Measurements from ENCODE around the gene CTDSPL. TPM values are rescaled to one million over a fixed set of nuclear protein-coding genes. Genes with fewer than 3 reads are reported as not detected.
"Not testable (repeated sequence)": the region's sequence is repeated elsewhere in the genome, so short reads cannot be mapped to it uniquely, and the experiment has no call there.

The CTDSPL gene
- total RNA-seq, 1 experiment from 2014 or later = 32.5 TPM

GRCh38 chr3:37967260-37967881 is 105.7 kb downstream of the CTDSPL start:
- peak; percentile 60 for DNase-seq (ENCODE audit: low spot score)

DNA sequence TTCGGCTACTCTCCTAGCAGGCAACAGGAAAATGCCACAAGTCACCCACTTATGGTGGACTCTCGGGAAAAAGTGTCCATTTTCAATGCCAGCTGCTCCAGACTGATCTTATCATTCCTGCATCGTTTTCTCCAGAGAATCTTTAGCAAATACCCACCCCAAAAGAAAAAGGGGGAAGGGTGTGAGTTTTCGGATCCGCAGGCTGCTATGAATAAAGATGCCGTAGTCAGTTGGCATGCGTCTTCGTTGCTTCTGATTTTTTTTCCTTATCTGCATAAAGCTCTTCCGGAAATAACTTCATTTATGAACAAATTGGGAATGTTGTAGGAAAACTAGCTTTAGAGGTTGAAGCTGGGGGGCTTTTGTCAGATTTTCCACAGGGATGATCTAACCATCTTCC is 106.5 kb downstream of the CTDSPL start:
- no peak for DNase-seq (ENCODE audit: low spot score)

- no peak for DNase-seq (ENCODE audit: low spot score)
Observed at GRCh38 chr3:37968813-37969595, 107.3 kb downstream of the CTDSPL start.

DNA sequence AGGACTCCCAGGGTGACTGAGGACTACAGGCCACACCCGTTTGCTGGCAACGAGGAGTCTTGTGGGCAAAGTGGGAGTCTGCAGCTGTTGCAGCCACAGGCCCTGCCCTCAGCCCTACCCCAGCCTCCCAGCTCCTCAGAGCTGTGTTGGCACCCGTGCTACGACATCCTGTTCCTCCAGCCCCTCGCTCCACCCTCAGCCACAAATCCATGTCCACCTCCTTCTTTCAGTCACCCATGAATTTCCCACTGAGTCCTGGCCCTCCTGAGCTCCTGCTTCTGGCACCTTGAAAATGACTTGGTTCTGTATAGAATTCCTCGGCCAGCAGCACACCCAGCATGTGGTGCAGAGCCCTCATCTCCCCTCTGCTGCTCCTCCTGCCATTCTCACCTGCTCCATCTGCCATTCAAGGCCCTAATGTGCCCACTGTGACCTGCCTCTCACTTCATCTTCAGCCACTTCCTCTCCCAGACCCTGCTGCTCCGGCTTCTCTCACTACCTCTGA is 108.0 kb downstream of the CTDSPL start:
- DNase-seq (ENCODE audit: low spot score) = no peak

DNA sequence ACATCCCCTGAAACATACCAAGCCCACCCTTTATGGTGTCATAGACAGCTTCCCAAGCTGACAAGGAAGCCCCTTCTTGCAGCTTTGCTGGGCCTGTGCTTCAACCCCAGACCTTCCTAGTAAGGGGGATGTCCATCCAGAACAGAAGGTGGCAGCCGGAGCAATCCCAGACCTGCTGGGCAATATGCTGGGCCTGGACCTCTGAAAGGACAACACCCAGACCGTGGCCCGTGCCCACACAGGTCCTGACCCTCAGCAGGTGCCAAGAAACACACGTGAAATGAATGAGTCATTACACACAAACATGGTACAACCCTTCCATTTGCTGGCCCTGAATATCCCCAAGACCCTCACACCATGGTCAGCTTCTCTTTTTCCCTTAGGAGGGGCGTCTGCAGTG is 109.1 kb downstream of the CTDSPL start:
- no peak for DNase-seq (ENCODE audit: low spot score)

GRCh38 chr3:37971467-37971866 is 109.8 kb downstream of the CTDSPL start:
- no peak for DNase-seq (ENCODE audit: low spot score)

GRCh38 chr3:37972056-37972455 is 110.4 kb downstream of the CTDSPL start:
- DNase-seq (ENCODE audit: low spot score) = not testable (repeated sequence)

DNA sequence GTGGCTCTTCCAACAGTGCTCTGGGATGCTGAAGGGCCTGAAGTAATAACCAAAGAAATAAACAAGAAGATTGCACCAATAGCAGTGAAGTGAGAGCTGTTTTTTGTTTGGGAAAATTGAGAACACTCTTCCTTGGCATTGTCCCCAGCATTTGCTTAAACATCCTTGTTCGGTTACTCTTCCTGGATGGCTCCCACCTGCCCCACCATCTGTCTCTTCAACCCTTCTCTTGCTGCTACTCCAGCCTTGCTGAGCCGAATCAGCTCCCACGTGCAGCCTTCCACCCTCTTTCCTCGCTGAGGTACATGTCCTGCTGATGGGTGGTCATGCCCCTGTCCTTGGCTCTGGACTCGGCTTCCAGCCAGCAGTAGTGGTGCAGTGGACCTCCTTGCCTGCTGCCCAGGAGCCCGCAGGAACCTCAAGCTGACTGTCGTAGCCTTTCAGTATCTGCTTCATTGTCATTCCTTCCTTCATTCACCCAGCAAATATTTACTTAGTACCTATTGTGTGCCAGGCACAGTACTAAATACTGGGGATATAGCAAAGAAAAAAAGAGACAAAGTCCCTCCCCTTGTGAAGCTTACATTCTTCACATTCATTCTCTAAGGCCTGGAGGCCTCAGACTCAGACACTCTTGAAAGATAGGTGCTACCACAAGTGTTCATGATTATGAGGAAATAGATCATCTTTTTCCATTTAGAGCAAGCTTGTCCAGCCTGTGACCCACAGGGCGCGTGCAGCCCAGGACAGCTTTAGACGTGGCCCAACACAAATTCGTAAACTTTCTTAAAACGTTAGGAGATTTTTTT is 111.8 kb downstream of the CTDSPL start:
- no peak for DNase-seq (ENCODE audit: low spot score)

- peak; percentile 52 for DNase-seq (ENCODE audit: low spot score)
Observed at GRCh38 chr3:37974121-37975083, 112.7 kb downstream of the CTDSPL start.

GRCh38 chr3:37979541-37980461 is 118.1 kb downstream of the CTDSPL start:
- no peak for DNase-seq (ENCODE audit: low spot score)

DNA sequence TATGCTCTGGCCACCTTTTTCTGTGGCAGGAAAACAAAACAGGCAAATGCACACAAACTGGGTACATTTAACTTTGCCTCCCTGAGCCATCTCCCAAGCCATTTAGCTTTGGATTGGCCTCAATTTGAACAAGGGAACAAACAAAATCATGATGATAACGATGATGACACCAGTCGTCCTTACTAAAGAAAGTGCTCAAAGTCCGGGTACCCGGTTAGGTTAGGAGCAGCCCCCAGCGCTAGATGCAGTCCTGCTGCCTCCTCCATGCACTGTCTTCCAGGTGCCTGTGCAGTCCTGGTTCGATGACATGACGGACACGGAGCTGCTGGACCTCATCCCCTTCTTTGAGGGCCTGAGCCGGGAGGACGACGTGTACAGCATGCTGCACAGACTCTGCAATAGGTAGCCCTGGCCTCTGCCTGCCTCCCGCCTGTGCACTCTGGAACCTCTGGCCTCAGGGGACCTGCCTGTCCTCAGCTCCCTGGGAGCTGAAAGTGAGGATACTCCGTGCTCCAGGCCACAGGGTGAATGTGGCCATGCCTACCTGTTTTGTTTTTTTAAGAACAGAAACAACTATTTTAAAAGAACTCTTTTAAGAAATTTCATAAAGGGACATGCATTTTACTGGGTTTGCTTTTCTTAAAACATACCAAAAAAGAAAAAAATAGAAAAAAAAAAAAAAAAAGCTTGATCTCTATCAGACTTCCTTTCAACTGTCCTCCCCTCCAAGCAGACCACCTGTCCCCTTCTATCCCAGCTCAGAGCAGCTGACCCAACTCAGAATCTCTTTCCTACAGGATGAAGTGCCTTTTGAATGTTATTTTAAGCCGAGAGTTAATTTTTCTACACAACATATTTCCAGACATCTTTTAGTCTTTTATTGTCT is 119.0 kb downstream of the CTDSPL start:
- DNase-seq (ENCODE audit: low spot score) = no peak

DNA sequence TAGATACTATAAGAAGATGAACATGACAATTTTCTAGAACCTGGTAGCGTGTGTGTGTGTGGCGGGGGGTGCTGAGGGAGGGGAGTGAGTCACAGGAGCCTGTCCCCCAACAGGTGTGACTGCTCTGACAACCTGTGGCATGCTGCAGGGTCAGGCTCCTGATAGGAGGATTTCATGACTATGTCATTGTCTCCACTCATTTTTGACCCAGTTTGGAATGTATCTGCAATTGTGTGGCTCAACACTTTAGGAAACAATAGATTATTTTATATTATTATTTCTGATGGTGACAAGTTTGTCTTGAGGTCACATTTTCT is 119.6 kb downstream of the CTDSPL start:
- no peak for DNase-seq (ENCODE audit: low spot score)

DNA sequence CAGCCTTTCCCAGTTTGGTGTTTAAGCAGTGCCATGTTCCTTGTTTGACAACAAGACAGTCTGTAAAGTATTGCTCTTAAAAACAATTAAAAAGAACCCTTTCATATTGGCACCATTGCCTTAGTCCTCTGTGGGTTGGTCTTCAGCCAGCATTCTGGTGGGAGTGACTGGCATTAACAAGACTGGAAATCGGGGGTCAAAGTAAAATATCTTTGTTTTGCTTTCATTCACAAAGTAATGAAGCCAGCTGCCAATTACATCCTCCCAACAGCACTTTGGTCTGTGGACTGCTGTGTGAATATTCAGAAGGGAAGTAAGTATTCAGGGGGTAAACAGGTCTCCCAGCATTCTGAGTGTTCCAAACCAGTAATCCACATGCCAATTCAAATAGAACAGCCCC is 120.7 kb downstream of the CTDSPL start:
- DNase-seq (ENCODE audit: low spot score) = no peak

- no peak for DNase-seq (ENCODE audit: low spot score)
Observed at GRCh38 chr3:37984051-37984450, 122.4 kb downstream of the CTDSPL start.

GRCh38 chr3:37984596-37984995 is 122.9 kb downstream of the CTDSPL start:
- no peak for DNase-seq (ENCODE audit: low spot score)

DNA sequence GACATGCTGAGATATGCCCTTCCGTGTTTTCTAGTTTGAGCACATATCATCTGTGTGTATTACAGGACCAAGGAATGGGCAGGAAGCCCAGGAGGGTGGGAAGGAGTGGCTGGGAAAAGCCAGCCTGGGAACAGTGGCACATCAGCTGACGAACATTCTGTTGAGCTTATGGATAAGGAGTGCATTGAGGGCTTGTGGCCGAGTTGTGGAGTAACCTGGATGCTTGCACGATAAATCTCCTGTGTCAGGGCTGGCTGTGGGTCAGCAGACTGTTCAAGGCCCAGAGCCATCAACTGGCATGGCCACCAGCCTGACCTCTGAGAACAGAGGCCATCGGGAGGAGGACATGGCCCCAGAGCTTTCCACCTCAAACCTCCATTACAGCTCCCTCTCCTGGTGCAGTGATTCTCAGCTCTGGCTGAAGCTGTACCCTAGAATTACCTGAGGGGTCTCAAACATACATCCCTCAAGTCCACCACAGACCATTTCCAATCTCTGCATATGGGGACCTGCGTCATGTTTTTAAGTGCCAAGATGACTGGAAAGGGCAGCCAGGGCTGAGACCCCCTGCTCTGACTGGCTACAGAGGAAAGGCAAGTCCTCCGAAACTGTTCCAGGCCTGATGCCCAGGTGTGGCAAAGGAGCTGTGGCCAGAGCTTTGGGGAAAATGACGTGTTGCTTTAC is 124.1 kb downstream of the CTDSPL start:
- no peak for DNase-seq (ENCODE audit: low spot score)

DNA sequence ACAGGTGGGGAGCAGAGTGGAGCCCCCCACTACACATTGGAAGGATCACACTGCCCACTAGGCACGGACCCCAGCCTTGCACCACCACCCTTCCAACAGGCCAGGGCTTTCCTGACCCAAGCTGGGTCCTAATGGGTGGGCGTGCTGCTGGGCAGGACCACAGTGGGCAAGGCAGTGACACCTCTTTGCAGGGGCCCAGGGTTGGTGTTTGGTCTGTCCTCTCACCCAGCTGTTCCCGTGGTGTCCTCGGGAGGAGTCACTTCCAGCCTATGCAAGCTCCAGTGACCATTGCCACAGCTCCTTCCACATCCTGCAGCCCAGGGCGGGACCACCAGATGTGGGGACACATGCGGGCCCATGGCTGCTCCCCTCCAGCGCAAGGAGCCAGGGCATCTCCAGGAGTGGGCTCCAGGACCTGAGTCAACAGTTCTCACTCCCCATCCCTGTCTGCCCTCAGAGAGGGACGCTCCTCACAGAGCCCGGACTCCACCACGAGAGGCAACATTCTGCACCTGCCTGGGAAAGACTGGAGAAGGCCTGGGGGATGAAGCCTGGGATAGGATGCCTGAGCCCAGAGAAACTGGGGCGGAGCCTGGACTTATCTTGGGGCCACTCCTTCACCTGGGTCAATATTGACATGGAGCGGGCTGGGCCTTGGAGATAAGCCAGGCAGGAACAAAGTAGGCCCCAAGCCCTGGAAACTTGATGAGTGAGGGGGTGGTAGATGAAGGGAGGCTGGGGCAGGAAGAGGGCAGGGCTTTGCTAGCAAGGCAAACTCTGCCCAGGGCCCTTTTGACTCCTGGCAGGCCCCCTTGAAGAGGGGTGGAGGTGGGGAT is 125.0 kb downstream of the CTDSPL start:
- no peak for DNase-seq (ENCODE audit: low spot score)

- DNase-seq (ENCODE audit: low spot score) = no peak
Observed at GRCh38 chr3:37987315-37987697, 125.6 kb downstream of the CTDSPL start.

Data from A172 (cell line).